ENCODE data around the gene TSPAN4. TPM values are rescaled to one million over a fixed set of nuclear protein-coding genes. Genes with fewer than 3 reads are reported as not detected.

TSPAN4 gene
- total and polyA plus RNA-seq, 9 of the 15 experiments (the other 6 are each of a cell fraction or from before 2014, with no cell fraction given) = 0.07 to 31.0 (median 15.7) TPM

DNA sequence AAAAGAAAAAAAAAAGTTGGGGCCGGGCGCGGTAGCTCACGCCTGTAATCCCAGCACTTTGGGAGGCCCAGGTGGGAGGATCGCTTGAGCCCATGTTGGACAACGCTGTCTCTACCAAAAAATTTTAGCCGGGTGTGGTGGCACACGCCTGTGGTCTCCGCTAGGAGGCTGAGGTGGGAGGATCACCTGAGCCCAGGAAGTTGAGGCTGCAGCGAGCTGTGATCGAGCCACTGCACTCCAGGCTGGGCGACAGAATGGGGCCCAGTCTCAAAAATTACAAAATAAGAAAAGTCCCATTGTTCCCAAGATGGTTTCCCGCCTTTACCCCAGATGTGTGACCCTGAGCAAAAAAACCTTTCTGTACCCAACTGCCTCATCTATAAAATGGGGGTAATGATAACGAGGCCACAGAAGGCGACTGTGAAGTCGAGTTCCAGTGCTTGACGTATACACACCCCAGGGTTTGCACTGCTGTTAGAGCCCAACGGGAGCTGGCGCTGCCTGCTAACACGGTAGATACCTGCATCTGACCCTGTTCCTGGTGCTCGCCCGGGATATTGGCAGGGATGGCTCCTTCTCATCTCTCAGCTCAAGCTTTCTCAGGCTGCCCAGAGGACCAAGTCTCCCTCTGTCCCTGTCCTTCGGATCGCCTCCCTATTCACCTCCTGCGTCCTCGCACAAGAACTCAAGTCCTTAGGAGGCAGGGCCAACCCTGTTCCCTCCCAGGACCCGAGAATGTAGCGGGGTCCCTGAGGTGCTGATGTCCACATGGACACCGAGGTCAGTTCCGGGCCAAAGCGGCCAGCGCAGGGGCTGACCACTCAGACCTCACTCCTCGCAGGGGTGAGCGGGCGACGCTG, 34.0 kb upstream of the TSPAN4 start (continued):
- TF ChIP-seq, protein P1, sequence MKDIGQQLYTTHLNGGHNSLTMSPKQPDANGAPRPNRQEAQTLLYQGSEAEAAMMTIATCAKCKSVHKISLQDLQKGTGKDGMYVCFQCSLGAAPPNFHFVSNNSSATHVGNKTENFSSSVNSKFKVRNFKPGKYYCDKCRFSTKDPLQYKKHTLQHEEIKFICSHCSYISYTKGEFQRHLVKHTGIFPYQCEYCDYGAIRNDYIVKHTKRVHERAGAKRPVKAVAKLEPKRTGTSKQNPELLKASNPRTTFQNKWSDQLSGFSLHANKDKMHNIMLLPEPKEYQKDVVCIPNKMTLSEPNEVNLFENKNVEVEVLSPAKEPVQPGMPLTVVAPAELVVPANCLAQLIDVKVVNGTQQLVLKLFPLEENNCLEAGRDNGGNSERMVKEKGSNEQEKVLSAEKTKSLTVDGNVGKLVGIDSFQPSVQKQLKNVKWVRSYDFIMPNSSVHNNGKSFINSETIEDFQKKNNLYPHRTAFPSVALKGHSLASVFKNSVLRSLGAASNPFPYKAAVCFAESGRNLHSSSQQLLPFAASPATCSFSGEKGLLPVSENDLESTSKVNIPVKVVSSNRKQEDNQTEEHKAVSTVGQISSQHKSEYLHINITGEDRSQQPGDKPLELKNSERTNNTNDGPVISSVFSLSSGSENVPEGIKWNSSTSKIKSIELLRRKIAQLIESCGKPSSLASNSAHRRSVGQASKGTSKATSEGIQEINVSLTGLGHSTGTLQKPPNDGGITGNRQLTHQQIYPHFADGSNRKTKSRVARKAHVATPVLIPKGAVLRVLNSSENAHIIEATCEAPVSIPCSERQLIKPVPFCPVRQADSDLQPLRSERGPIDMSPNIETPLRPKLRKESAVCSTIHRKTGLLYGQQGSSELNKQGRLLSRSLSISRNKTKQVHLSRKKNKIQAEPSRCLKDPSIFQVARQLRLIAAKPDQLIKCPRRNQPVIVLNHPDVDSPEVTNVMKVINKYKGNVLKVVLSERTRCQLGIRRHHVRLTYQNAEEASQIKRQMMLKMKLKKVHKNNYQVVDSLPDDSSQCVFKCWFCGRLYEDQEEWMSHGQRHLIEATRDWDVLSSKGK (CRISPR knock-in tag; IDR thresholded peaks at IDR 0.05) = no peak
- TF ChIP-seq MEIS2 (IDR thresholded peaks at IDR 0.05; ENCODE audit: partially characterized antibody) = no peak
- no peak for TF ChIP-seq HMGN3 (IDR thresholded peaks at IDR 0.05; ENCODE audit: borderline replicate concordance, extremely low read depth, insufficient read length, low read depth, low read length)
- no peak for TF ChIP-seq ZNF586 (CRISPR knock-in tag; conservative IDR thresholded peaks at IDR 0.05)
- TF ChIP-seq, protein P2, sequence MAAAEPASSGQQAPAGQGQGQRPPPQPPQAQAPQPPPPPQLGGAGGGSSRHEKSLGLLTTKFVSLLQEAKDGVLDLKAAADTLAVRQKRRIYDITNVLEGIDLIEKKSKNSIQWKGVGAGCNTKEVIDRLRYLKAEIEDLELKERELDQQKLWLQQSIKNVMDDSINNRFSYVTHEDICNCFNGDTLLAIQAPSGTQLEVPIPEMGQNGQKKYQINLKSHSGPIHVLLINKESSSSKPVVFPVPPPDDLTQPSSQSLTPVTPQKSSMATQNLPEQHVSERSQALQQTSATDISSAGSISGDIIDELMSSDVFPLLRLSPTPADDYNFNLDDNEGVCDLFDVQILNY (CRISPR knock-in tag; IDR thresholded peaks at IDR 0.05) = no peak
- no peak for TF ChIP-seq ZKSCAN3 (CRISPR knock-in tag; IDR thresholded peaks at IDR 0.05)
- no peak for TF ChIP-seq POLR2B (IDR thresholded peaks at IDR 0.05; ENCODE audit: low read depth, partially characterized antibody)
- no peak for TF ChIP-seq ZNF77 (CRISPR knock-in tag; IDR thresholded peaks at IDR 0.05)
- TF ChIP-seq, protein P3, sequence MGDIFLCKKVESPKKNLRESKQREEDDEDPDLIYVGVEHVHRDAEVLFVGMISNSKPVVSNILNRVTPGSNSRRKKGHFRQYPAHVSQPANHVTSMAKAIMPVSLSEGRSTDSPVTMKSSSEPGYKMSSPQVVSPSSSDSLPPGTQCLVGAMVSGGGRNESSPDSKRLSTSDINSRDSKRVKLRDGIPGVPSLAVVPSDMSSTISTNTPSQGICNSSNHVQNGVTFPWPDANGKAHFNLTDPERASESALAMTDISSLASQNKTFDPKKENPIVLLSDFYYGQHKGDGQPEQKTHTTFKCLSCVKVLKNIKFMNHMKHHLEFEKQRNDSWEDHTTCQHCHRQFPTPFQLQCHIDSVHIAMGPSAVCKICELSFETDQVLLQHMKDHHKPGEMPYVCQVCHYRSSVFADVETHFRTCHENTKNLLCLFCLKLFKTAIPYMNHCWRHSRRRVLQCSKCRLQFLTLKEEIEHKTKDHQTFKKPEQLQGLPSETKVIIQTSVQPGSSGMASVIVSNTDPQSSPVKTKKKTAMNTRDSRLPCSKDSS (IDR thresholded peaks at IDR 0.05; ENCODE audit: low read depth, partially characterized antibody) = no peak
- no peak for TF ChIP-seq ELF1 (tag; IDR thresholded peaks at IDR 0.05)
- TF ChIP-seq MXI1 (IDR thresholded peaks at IDR 0.05; ENCODE audit: low read depth, low read length) = no peak
- no peak for TF ChIP-seq ZNF23 (CRISPR knock-in tag; IDR thresholded peaks at IDR 0.05)
- no peak for TF ChIP-seq NFATC3 (IDR thresholded peaks at IDR 0.05)
- TF ChIP-seq CHD1 (IDR thresholded peaks at IDR 0.05; ENCODE audit: low read length) = no peak
- no peak for TF ChIP-seq GTF2E2 (tag; IDR thresholded peaks at IDR 0.05)
- peak; percentile 50 for TF ChIP-seq TAF1 (IDR thresholded peaks at IDR 0.05; ENCODE audit: control insufficient read depth, extremely low read depth, insufficient read depth, low read length, severe bottlenecking)
- no peak for TF ChIP-seq NFIX (CRISPR knock-in tag; IDR thresholded peaks at IDR 0.05; ENCODE audit: low read depth)
- no peak for TF ChIP-seq RBFOX2 (IDR thresholded peaks at IDR 0.05; ENCODE audit: low read depth, low read length)
- no peak for TF ChIP-seq PURB (CRISPR knock-in tag; IDR thresholded peaks at IDR 0.05; ENCODE audit: low read depth)
- no peak for TF ChIP-seq MTA2 (IDR thresholded peaks at IDR 0.05; ENCODE audit: low read depth)
- TF ChIP-seq MYBL2 (IDR thresholded peaks at IDR 0.05; ENCODE audit: low read depth) = no peak
- no peak for TF ChIP-seq MYBL2 (CRISPR knock-in tag; IDR thresholded peaks at IDR 0.05; ENCODE audit: borderline replicate concordance)
- no peak for TF ChIP-seq PHF20 (IDR thresholded peaks at IDR 0.05; ENCODE audit: partially characterized antibody)
- no peak for TF ChIP-seq NUFIP1 (IDR thresholded peaks at IDR 0.05; ENCODE audit: partially characterized antibody)

Data from K562 (cell line).